Mesenchymal stem cell (in vitro differentiated cells and primary cell): ENCODE data around the gene GPAT3. TPM values are rescaled to one million over a fixed set of nuclear protein-coding genes. Genes with fewer than 3 reads are reported as not detected.

Source experiments
- small RNA-seq: library from polyadenylated mRNA; stranded (forward); fragments of <200 nt; extraction: miRNeasy Mini kit (QIAGEN cat#:217004); gene quantifications from one replicate; pipeline ENCODE3, GENCODE V24; 2013; ENCODE audit warnings: low read depth

GPAT3 gene

Small RNA genes lying within 50 kb of the gene (small RNA-seq; reads per million reads assigned to genes)
- not detected for gene RF00019
